ENCODE data around the gene POPDC3.

GRCh38 chr6:105137388-105137787 is 42.4 kb downstream of the POPDC3 start:
- TF ChIP-seq POLR2A (IDR thresholded peaks at IDR 0.05; ENCODE audit: low read length) (no peak), GATA1 (IDR thresholded peaks at IDR 0.05; ENCODE audit: low read depth, low read length) (no peak)

Measured in erythroblast (primary cell).